Renal cortex interstitium (tissue), 11 donors: ENCODE data around the gene C1QB. TPM values are rescaled to one million over a fixed set of nuclear protein-coding genes. Genes with fewer than 3 reads are reported as not detected.
"Not testable (repeated sequence)": the region's sequence is repeated elsewhere in the genome, so short reads cannot be mapped to it uniquely, and the experiment has no call there.

Source experiments
- DNase-seq, 11 donors: peaks; one replicate each; pipeline ENCODE4 v3.0.0-alpha.2; 2013; ENCODE audit warnings: low read depth in 9 of 11, low spot score in 4 of 11; ENCODE audit errors: extremely low read depth in 1 of 11
- polyA plus RNA-seq, 3 donors: library from polyadenylated mRNA; unstranded; fragments of 120-200 nt; gene quantifications; one replicate each; pipeline ENCODE4 v1.2.1, GENCODE V29; 2013; ENCODE audit not compliant: insufficient read length in 3 of 3

The C1QB gene
- polyA plus RNA-seq, 3 donors, result 6.0 to 10.6 (median 9.6) TPM

GRCh38 chr1:22677931-22678896 lies 25.2 kb downstream of the C1QB start:
- DNase-seq, result no peak

- no peak for DNase-seq
These were observed 27.7 kb downstream of the C1QB start for GRCh38 chr1:22680726-22681125.

GRCh38 chr1:22681556-22682276 lies 28.7 kb downstream of the C1QB start:
- no peak for DNase-seq

DNA sequence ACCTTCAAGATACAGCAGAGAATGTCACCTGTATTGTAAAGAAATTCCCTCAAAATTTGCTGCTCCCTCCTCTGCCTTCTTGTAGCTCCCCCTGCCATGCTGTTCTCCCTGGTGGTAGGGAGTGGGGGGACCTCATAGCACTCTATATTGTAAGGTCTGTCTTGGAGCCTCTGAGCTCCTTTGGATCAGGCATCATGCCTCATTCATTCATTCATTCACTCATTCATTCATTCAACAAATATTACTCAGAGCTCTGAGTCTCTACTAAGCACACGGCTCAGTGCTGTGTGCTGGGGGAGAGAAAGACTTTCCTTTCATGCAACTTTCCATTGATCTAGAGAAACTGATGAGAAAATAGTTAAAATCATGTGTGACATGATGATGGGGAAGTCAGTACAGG lies 30.5 kb downstream of the C1QB start:
- no peak for DNase-seq

DNA sequence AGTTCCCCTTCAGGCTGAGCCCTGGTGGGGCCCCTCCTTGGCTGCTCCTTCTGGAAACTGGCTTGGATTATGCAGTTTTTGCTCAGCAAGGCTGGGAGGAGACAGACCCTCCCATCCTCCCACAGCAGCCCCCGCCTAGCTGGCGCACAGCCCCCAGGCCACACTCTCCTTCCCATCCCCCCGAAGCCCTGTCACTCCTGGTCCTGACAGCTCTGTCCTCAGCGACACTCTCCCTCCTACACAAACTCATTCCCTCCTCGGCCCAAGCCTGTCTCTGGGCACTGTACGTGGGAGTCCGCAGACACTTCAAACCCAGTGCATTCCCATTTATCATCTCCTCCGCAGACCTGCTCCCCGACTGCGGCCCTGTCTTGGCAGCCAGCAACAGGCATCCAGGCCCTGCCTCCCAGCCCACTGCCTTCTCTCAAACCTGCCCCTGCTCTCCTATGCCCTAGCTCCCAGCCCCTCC lies 32.6 kb downstream of the C1QB start:
- DNase-seq, result peak in 8 of 11 donors; percentile 39 to 80 (median 68)

GRCh38 chr1:22687191-22687590 lies 34.2 kb downstream of the C1QB start:
- no peak for DNase-seq

GRCh38 chr1:22688466-22688865 lies 35.4 kb downstream of the C1QB start:
- no peak for DNase-seq

DNA sequence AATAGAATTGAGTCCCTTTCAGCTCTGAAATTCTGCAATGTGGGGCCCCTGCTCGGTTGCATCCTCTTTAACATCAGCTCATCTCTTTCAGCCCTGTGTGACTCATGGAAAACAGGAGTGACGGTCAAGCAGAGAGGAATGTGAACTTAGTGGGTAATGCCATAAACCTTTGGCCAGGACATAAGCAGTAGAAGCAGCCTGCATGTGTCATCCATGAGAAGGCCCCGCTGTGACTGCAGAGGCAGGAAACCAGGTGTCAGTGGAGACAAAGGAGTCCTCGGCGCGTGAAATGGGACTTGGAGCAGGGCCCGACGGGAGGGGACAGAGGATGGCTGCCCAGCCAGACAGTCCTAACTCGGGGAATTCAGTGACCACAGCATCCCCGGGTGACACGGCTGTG lies 36.5 kb downstream of the C1QB start:
- peak in 4 of 11 donors; percentile 48 to 72 (median 70) for DNase-seq

- DNase-seq, result no peak
These were observed 38.2 kb downstream of the C1QB start for GRCh38 chr1:22691031-22691753.

DNA sequence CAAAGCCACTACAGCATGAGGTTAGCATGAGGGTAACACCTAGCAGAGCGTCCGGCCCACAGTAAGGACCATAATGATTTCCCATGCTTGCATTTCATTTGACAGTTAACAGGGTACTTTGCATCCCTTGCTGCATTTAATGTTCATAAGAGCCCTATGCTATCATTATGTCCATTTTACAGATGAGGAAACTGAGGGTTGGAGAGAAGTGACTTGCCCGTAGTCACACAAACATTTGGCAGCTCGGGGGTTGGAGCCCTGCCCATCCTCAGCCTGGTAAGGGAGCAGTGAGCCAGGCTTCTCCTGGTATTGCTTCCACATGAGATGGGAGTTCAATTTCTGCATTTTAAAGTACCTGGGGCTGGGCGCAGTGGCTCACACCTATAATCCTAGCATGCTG lies 41.1 kb downstream of the C1QB start:
- no peak for DNase-seq

DNA sequence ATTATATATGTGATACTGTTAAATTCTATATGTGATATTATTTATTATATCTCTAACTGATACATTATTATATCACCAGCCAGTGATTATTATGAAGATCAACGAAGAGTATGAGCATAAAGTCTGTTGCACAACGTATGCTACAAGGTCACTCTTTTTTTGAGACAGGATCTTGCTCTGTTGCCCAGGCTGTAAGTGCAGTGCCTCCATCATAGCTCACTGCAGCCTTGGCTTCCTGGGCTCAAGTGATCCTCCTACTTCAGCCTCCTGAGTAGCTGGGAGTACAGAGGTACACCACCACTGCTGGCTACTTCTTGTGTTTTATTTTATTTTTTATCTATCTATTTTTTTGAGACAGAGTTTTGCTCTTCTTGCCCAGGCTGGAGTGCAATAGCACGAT lies 43.6 kb downstream of the C1QB start:
- DNase-seq, result no peak

GRCh38 chr1:22697980-22698379 lies 44.9 kb downstream of the C1QB start:
- no peak for DNase-seq

GRCh38 chr1:22699681-22700520 lies 46.9 kb downstream of the C1QB start:
- DNase-seq, result no peak

GRCh38 chr1:22702296-22703085 lies 49.5 kb downstream of the C1QB start:
- no peak for DNase-seq

- DNase-seq, result peak in 10 of 11 donors; percentile 56 to 77 (median 68)
These were observed 51.5 kb downstream of the C1QB start for GRCh38 chr1:22704440-22705067.

DNA sequence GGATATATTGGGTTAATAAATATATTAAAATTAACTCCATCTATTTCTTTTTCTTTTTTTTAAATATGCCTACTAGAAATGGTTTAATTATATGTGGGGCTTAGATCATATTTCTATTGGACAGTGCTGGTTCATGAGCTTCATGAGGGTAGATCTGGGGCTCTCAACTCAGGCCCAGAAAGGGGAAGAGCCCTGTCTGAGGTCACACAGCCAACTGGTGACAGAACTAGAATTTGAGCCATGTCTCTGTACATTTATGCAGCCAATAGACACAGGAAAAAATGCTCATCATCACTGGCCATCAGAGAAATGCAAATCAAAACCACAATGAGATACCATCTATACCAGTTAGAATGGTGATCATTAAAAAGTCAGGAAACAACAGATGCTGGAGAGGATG lies 52.5 kb downstream of the C1QB start:
- no peak for DNase-seq

GRCh38 chr1:22706100-22706499 lies 53.1 kb downstream of the C1QB start:
- DNase-seq, result not testable (repeated sequence)
